Measurements from ENCODE around the gene ZNF786.
A peak's percentile ranks its signal among the peaks of the same experiment; 100 is the strongest.
"Not testable (repeated sequence)": the region's sequence is repeated elsewhere in the genome, so short reads cannot be mapped to it uniquely, and the experiment has no call there.

ZNF786 gene

DNA sequence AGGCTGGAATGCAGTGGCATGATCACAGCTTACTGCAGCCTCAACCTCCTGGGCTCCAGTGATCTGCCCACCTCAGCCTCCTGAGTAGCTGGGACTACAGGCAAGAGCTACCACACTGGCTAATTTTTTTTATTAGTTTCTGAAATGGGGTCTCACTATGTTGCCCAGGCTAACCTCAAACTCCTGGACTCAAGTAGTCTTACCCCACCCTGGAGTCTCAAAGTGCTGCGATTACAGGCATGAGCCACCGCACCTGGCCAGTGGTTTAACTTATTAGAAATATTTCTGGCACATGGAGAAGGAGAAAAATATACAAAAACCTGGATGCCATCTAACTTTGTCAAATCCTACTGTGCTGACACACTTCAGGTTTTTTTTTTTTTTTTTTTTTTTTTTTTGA, 15.2 kb downstream of the ZNF786 start:
- no peak for DNase-seq

DNA sequence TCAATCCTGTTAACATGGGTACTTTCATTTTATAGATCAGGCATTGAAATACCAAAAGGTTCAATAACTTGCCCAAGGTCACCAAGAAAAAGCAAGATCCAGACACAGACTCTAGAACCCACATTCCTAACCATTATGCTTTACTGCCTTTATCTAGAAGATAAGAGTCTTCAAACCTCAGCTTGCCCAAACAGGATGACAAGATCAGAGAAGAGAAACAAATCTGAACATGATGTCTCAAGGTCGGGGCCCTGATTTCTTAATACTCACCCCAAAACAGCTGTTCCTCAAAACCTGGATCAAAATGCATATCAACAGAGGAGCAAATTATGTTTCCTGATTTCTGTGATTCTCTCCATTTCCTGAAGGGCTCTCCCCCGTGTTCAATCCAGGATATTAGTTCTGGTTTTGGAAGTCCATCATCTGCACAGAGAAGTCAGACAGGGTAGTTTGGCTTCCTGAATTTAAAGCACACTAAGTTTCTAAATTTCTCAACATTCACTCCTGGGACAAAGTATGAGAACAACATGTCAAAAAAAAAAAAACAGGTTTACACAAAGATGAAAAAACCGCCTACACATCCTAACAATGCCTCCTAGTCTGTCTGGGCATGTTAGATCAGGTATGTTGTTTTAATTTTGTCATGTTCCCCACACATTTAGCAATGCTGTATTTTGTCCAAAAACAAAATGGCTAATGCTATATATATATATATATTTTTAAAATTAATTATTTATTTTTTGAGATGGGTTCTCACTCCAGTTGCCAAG, 16.2 kb downstream of the ZNF786 start:
- DNase-seq, result no peak

DNA sequence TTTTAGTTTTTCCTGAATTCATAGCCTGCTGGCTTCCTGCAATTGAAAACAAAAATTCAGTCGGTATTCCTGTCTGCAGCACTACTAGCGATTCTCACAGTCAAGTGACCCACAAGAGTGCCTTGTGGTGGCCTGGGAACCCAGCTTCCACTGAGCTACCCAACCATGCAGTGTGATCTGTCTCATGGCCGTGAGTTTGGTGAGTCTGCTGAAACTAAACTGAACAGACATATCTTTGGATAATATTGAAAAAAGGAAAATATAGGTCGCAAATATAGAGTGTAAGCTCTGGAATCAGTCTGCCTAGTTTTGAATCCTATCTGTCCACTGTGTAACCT, 18.1 kb downstream of the ZNF786 start:
- DNase-seq, result no peak

DNA sequence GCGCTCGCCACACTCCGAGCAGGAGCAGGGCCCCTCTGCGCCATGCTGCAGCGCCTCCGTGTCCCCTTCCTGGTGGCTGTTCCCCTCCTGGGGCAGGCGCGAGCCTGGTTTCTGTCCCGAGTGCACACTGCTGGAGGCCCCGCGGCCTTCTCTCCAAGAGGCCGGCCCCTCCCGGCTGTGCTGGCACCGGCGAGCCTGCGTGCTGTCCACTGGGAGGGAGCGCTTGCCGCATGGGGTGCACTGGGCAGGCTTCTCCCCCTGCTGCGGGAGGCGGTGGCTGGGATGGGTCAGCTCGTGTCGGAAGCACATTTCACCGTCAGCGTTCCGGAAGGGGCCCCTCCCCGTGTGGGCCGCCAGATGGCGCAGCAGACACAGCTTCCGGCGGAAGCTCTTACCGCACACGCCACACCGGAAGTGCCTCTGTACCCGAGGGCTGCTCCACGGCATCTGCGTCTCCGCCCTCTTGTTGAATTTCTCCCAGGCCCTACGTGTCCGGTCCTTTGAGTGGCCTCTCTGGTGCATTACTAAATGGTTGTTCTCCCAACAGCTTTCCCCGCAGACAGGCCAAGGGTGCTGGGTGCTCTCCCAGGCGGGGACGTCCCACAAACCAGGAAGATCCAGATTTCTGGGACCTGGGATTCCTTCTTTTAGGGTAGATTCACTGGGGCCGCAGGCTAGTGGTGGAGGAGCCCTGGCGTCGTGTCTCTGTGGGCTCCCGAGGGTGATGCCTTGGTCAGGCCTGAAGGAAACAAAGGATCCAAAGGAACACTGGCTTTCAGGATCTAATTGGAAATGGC, 18.7 kb downstream of the ZNF786 start:
- peak; percentile 37 for DNase-seq

DNA sequence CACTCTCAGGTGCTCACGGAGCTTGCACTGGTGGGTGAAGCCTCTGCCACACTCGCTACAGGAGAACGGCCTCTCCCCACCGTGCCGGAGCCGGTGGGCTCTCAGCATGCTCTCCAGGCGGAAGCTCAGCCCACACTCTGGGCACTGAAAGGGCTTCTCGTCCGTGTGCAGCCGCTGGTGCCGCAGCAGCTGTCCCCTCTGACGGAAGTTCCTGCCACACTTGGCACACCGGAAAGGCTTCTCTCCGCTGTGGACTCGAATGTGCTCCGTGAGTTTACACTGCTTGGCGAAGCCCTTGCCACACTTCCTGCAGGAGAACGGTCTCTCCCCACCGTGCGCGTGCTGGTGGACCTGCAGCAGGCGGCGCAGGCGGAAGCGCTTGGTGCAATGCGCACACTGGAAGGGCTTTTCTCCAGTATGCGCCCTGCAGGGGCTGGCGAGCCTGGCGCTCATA, 19.3 kb downstream of the ZNF786 start:
- DNase-seq, result no peak

DNA sequence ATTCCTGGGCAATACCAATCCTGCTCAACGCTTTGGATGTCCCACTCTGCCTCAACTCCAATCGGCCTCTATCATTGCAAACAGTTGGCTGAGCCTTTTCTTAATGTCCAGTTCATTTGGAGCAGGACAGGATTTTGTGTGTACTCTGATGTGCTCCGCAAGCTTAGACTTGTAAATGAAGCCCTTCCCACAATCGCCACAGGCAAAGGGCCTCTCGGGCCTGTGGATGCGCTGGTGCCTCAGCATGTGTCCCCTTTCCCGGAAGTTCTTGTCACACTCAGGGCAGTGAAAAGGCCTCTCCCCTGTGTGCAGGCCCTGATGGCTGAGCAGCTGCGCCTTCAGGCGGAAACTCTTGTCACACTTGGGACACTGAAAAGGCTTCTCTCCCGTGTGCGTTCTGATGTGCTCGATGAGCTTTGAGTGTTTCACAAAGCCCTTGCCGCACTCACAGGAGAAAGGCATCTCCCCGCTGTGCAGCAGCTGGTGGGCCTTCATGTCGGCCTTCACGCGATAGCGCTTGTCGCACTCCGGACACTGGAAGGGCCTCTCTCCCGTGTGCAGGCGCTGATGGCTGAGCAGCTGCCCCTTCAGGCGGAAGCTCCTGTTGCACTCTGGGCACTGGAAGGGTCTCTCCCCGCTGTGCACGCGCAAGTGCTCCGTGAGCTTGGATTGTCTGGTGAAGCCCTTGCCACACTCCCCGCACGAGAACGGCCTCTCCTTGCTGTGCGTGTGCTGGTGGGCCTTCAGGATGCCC, 20.0 kb downstream of the ZNF786 start:
- no peak for DNase-seq

DNA sequence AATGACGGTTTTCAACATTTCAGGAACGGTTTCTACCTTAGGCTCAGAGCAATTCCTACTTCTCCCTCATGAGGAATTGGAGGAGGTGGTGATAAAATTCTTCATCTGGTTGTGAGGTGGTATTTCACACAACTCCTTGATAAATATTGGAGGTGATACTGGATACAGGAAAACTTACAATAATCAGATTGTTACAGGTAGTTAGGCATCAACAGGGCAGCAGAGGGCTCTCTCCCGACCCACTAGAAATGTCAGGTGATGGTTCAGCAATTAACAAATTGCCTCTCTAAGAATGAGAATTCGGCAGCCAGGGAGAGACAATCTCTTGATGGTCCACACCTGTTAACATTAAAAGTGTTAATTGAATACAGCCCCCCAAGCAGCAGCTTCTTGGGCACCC, 22.6 kb downstream of the ZNF786 start:
- no peak for DNase-seq

DNA sequence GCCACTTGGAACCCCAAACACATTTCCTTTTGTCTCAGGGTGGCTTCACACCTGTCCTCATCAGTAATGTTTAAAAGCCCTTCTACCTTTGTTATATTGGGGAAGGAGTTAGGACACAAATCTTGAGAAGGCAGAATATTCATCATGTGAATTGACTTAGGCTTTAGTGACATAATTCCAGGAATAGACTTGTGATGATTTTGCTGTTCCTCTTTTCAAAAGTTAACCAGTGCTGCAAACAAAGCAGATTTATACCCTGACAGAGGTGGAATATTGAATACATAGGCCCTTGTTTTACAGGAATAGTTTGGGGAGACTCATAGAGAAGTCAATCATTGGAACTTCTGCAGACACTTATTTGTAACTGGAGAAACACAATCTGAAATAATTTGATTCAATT, 27.0 kb downstream of the ZNF786 start:
- DNase-seq, result no peak

DNA sequence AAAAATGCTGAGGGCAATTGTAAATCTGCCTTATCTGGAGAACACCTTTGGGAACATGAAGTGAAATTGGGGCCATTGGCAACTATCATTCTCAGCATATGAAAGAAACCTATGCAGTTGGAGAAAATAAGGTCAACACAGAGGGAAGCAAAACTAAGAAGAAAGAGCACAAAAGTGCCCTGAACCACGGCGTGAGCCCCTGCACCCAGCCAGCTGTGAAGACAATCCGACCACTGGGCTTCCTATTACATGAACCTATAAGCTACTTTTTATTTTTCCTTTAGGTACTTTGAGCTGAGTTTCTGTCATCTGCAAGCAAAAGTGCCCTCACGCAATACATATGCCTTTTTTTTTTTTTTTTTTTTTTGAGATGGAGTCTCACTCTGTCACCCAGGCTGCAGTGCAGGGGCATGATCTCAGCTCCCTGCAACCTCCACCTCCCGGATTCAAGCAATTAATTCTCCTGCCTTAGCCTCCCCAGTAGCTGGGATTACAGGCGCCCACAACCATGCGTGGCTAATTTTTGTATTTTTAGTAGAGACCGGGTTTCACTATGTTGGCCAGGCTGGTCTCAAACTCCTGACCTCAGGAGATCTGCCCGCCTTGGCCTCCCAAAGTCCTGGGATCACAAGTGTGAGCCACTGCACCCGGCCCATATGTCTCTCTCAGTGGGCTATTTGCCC, 28.2 kb downstream of the ZNF786 start:
- not testable (repeated sequence) for DNase-seq

DNA sequence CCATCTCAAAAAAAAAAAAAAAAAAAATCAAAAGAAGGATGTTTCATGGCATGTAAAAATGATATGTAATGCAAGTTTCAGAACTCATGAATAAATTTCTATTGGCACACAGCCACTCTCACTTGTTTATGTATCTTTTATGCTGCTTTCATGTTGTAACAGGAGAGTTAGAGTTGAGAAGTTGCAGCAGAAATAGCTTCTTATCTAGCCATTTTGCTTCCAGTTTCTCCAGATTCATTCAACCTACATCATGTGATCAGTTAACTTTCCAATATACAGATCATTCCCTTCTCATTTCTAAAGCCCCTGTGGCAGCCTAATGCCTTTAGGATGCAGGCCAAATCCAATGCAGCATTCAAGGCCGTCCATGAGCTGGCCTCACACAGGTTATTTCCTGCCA, 30.4 kb downstream of the ZNF786 start:
- DNase-seq, result no peak

DNA sequence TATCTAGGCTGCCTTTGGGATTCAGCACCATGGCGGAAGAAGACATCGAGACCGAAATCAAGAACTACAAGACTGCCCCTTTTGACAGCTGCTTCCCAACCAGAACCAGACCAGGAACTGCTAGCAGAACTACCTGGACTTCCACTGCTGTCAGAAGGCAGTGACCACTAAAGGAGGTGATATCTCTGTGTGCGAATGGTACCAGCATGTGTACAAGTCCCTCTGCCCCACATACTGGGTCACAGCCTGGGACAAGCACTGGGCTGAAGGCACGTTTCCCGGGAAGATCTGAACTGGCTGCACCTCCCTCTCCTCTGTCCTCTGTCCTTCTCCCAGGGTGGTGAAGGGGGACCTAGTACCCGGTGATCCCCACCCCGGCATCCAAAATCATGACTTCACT, 36.6 kb downstream of the ZNF786 start:
- DNase-seq, result no peak

DNA sequence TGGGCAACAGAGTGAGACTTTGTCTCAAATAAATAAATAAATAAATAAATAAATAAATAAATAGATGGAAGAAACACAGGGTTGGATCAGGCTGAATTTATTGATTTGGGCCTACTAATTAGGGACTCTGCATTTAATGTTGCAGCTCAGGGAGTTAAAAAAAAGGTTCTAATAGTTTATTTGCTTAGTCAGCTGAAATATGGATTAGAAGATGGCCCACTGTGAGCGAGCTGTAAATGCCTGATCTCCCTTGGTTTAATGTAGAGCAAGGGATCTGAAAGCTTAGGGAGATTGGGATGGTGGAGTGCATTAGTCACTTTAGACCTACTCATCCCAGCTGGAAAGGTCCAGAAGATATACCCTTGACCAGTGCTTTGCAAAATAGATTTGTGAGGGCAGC, 37.1 kb downstream of the ZNF786 start:
- DNase-seq, result no peak

DNA sequence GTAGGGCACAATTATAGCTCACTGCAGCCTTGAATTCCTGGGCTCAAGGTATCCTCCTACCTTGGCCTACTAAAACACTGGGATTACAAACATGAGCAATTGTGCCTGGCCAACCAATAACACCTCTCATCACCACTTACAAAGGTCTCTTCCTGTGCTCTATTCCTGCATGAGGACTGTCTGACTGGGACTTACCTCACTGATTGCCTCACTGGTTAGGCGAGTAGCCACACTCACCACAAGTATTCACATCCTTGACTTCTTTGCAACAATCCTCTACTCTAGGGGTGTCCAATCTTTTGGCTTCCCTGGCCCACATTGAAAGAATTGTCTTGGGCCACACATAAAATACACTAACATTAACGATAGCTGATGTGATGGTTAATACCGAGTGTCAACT, 39.6 kb downstream of the ZNF786 start:
- no peak for DNase-seq

DNA sequence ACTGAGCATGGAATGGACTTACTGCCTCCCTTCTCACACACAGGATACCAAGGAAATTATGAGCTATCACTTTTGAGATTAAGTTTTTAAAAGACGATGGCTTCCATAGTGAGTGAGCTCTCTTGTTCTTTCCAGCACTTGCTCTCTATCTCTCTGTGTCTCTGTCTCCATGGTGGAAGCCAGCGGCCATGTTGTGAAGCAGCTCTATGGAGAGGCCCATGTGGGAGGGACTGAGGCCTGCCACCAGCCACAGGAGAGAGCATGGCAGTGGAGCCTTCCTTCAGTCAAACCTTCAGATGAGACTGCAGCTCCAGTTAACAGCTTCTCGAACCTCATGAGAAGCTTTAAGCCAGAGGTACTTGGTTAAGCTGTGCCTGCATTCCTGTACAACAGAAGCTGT, 41.7 kb downstream of the ZNF786 start:
- DNase-seq, result no peak

DNA sequence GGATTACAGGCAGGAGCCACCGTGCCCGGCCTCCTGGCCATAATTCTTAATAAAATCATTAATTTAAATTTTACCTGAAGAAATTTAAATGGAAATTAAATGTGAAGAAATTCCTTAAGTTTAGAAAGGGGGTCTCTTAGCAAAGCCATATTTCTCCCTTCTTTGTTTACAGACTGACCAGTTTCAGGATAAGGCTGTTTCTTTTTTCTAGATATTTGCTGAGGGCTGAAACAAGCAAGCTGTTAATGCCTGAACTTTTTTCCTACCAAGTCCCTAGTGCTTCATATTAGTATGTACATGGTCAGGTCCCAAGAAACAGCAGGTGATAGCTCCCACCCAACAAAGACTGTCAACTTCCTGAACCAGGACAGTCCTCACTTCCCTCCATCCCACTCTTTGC, 44.1 kb downstream of the ZNF786 start:
- DNase-seq, result no peak

DNA sequence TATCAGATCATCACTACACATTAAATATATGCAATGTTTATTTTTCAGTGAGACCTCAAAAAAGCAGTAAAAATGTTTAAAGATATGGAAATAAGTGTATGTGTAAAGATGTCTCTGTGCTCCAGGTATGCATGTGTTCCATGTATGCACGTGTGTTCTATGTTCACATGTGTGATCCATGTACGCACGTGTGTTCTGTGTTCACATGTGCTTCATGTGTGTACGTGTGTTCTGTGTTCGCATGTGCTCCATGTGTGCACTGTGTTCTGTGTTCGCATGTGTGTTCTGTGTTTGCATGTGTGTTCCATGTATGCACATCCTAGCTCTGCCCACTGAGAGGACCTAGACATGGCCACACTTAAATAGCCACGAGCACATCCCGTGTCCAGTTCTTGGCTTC, 46.6 kb downstream of the ZNF786 start:
- DNase-seq, result no peak

DNA sequence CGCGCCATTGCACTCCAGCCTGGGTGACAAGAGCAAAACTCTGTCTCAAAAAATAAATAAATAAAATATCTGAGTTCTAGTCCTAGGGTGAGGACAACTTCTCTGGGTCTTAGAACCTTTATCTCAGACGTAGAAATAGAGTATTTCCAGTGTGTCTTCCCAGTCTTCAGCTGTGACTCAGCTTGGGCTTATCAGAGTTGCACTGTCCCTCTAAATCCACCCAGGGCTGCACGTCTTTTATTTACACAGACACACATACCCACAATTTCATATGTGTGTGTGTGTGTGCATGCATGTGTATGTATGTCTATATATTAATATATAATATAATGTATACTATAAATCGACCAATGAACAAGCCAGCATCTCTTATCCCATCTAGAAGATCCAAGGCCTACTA, 49.2 kb downstream of the ZNF786 start:
- no peak for DNase-seq

DNA sequence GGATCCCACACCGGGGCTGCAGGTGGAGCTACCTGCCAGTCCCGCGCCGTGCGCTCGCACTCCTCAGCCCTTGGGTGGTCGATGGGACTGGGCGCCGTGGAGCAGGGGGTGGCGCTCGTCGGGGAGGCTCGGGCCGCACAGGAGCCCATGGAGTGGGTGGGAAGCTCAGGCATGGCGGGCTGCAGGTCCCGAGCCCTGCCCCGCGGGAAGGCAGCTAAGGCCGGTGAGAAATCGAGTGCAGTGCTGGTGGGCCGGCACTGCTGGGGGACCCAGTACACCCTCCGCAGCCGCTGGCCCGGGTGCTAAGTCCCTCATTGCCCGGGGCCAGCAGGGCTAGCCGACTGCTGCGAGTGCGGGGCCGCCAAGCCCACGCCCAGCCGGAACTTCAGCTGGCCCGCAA, 51.9 kb downstream of the ZNF786 start:
- DNase-seq, result not testable (repeated sequence)

DNA sequence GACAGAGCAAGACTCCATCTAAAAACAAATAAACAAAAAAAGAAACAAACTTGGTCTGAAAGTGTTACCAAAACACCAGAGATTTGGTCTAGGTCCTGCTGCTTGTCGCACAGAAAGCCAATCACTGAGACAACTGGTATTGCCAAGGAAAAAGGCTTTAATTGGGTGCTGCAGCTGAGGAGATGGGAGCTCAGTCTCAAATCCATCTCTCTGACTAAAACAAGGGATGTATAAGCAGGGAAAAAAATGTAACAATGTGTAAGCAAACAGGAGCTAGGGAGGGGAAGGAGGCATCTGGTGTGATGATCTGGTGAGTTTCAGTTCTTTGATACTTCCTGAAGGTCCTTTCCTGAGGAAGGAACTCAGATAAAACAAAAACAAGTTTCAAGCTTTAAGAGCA, 53.8 kb downstream of the ZNF786 start:
- no peak for DNase-seq

DNA sequence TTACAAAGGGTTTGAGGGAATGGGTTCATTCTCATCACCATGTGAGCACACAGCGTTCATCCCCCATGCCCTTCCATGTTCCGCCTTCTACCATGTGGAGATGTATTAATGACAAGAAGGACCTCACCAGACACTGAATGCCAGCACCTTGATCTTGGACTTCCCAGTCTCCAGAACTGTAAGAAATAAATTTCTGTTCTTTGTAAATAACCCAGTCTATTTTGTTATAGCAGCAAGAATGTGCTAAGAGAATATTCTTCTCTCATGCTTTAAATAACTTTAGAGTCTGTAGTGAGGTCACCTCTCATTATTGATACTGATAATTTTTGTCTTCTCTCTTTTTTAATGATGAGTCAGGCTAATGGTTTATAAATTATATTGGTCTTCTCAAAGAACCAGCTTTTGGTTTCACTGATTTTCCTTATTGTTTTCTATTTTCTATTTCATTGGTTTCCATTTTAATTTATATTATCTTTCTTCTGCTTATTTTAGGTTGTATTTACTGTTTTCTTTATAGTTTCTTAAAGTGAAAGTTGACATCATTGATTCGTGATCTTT, 59.1 kb downstream of the ZNF786 start:
- no peak for DNase-seq

DNA sequence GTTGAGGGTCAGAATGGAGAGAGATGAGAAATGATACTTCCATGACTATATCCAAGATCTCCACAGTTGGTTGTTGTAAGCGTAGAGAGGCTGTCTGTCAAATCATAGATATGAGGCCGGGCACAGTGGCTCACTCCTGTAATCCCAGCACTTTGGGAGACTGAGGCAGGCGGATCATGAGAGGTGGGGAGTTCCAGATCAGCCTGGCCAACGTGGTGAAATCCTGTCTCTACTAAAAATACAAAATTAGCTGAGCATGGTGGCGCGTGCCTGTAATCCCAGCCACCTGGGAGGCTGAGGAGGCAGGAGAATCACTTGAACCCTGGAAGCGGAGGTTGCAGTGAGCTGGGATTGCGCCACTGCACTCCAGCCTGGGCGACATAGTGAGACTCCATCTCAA, 60.1 kb downstream of the ZNF786 start:
- not testable (repeated sequence) for DNase-seq

DNA sequence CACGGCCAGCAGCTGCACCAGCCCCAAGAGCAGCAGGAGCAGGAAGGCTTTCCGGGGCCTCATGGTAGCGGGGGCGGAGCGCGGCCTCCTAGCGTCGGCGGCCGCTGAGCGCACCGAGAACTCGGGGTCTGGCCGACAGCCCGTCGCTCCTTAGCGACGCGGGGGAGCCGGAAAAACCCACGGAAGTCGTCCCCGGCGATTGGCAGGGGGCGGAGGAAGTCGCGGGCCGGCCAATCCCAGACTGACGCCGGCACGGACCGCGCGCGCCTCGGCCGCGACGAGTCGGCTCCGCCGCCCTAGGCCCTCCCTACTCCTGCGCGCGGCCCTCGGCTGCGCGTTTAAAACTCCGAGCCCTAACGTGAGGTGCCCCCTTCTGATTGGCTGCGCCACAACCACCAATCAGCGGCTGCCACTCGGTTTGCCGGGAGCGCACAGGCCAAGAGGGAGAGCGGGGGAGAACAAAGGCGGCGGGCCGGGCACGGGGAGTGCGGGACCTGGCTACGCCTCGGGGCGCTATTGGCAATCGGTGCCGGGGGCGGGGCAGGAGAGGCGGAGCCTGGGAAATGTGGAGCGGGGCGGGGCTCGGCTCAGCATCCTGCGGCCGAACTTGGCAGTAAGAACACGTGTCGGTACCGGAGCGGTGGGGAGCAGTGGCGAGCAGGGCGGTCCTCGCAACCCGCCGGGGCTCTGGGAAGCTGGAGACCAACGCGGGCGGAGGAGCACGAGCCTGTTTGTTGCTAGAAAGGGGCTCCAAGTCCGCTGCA, 62.0 kb downstream of the ZNF786 start, which contains the start of gene PDIA4:
PDIA4 (minus strand) TSS at position 160 of the 764 bp plus-strand sequence; CDS start at position 63, 97 bp downstream.
- DNase-seq, result peak; percentile 99

Measured in central memory CD4-positive, alpha-beta T cell (primary cell).